Bronchus fibroblast of lung (primary cell): ENCODE data around the gene TCERG1. TPM values are rescaled to one million over a fixed set of nuclear protein-coding genes. Genes with fewer than 3 reads are reported as not detected.

Experiments
- total RNA-seq: library from RNA; depleted of rRNA; stranded (reverse); fragments of >200 nt; gene quantifications from 2 replicates; pipeline ENCODE4 v1.2.3, GENCODE V29; 2015

Gene TCERG1
- 37.5 and 45.9 TPM in 2 replicates for total RNA-seq

GRCh38 chr5:146446861-146447733 lies at the start of gene TCERG1:
Gene TCERG1 (plus strand): TSS chr5:146447333. CDS start chr5:146447350, 17 bp downstream.

DNA sequence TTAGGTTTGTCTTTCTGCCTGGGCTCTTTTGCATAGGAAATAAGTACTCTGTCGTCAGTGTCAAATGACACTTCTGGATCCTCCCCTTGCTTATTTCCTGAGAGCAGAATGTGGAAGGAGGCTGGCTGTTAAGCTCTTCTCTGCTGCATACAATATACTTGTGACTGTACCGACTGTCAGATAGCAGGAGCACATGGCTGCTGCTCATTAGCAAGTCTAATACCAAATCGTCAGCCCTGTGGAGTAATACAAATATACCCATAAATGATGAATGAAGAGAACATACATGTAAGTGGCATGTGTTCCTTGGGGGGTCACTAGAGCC lies 69.0 kb downstream of the TCERG1 start, which contains the start of gene GPR151:
GPR151 (minus strand) TSS at position 40 of the 325 bp plus-strand sequence. CDS start 77 bp downstream, outside the sequence.

Other genes starting within 250 kb of the TCERG1 start
- 10.0 and 11.9 TPM in 2 replicates for gene RBM27, start 243.7 kb upstream of the TCERG1 start, total RNA-seq
- gene POU4F3, start 108.5 kb upstream of the TCERG1 start, total RNA-seq: 0.15 TPM in 1 of 2 replicates, not detected in the other
- not detected in 2 replicates for gene GPR151, start 68.9 kb downstream of the TCERG1 start, total RNA-seq